Kidney (tissue), 14 donors: ENCODE measurements around the gene COL6A3. TPM values are rescaled to one million over a fixed set of nuclear protein-coding genes. Genes with fewer than 3 reads are reported as not detected.
"Not testable (repeated sequence)": the region's sequence is repeated elsewhere in the genome, so short reads cannot be mapped to it uniquely, and the experiment has no call there.

Source experiments
- DNase-seq, 5 donors: peaks; one replicate each; pipeline ENCODE4 v3.0.0-alpha.2; 2013 to 2020
- FAIRE-seq: peaks from 2 replicates; lab custom pipeline; 2012; peaks lifted over from hg19 to GRCh38; lab: Jason Lieb, UNC
- H3K27ac ChIP-seq, 2 donors: one replicate each; pipeline ENCODE4 v1.7.0; 2013; ENCODE audit warnings: low read depth in 2 of 2, low read length in 2 of 2, inconsistent platforms in 1 of 2
- H3K27me3 ChIP-seq: one replicate; pipeline ENCODE4 v1.7.1; 2013; ENCODE audit warnings: low read length, inconsistent platforms; ENCODE audit not compliant: control insufficient read depth, insufficient read depth
- H3K36me3 ChIP-seq, 3 donors: one replicate each; pipeline versions ENCODE4 v1.7.0 to v1.7.1; 2013; ENCODE audit warnings: low read length in 3 of 3, control low read depth in 1 of 3, inconsistent platforms in 1 of 3; ENCODE audit not compliant: insufficient read depth in 3 of 3, control insufficient read depth in 2 of 3
- H3K4me1 ChIP-seq, 3 donors: one replicate each; pipeline versions ENCODE4 v1.7.0 to v1.7.1; 2013; ENCODE audit warnings: low read length in 3 of 3, inconsistent platforms in 1 of 3, low read depth in 1 of 3; ENCODE audit not compliant: control insufficient read depth in 2 of 3, insufficient read depth in 2 of 3
- H3K4me3 ChIP-seq, 3 donors: one replicate each; pipeline versions ENCODE4 v1.7.0 to v1.8.1; 2013; ENCODE audit warnings: low read length in 3 of 3, control low read depth in 1 of 3, inconsistent platforms in 1 of 3
- H3K9ac ChIP-seq, 3 donors: one replicate each; pipeline versions ENCODE4 v1.7.0 to v1.7.1; 2013; ENCODE audit warnings: low read length in 3 of 3, control low read depth in 1 of 3, inconsistent platforms in 1 of 3
- H3K9me3 ChIP-seq, 3 donors: one replicate each; pipeline versions ENCODE4 v1.7.0 to v1.7.1; 2013; ENCODE audit warnings: low read length in 3 of 3, control low read depth in 1 of 3, inconsistent platforms in 1 of 3; ENCODE audit not compliant: control insufficient read depth in 2 of 3, insufficient read depth in 1 of 3
- intact Hi-C: fragments of 100-400 bp; cut with DNase I; formaldehyde crosslinking; loops from one replicate; pipeline ENCODE4 v1.11.1; 2022
- polyA plus RNA-seq: library from polyadenylated mRNA; stranded (reverse); fragments of 350-450 nt; fragmentation: Illumina TruSeq; extraction: RNeasy Lipid Tissue Mini Kit (QIAGEN cat#74804); gene quantifications from one replicate; pipeline ENCODE4 v1.2.3, GENCODE V29; 2014; ENCODE audit warnings: low read depth, low replicate concordance; ENCODE audit not compliant: insufficient read depth
- total RNA-seq: library from RNA; stranded (reverse); fragmentation: NEBNext Ultra II Directional; extraction: Animal tissue kit (Norgen Biotek cat#: 25700); gene quantifications from one replicate; pipeline ENCODE4 v1.2.1, GENCODE V29; 2021
- TF ChIP-seq, protein P1 (sequence below): IDR thresholded peaks from 3 replicates; pipeline ENCODE4 v1.5.1; 2012; ENCODE audit warnings: mild to moderate bottlenecking, moderate library complexity, borderline replicate concordance; ENCODE audit not compliant: insufficient read depth; ENCODE audit errors: extremely low read depth
- donor health status: control.
- donor health status: control.
- donor health status: control.
- donor health status: control.
- donor health status: control.
- donor health status: DM: yes; HTN: yes; CAD: no.
- donor health status: Normal renal cell carcinoma (clear cell type).

COL6A3 gene
- total and polyA plus RNA-seq, 2 donors from 2014 or later = 3.8 to 59.5 TPM

DNA sequence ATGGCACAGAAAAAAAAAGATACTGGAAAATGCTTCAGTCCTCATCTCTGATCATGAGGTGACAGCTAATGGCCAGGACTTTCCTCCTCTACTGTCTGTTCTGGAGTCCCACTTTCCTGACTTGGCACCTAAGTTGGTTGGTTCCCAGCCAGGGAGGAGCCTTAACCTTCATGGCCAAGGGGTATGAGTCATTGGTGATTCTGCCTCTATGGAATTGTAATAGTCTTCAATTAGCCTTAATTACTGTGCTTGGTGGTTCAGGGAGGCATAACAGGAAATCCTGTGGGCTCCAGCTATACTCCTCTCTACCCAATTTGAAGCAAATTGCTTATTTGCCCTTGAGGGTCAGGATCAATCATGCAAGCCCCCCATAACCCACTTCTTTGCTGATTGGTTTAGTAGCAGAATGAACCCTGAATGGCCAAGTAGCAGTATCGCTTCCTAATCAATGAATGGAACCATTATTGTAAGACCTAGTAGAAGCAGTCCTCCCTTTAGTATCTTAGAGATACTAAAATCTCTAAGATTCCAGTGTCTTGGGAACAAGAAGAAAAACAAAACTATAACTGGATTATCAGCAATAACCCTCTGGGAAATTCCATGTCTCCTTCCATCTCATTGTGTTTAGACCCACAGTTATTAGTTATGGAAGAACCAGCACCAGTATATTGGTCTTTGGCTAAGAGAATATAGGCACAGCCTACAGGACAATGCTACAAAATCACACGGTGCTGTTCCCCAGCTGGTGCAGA, 109.0 kb downstream of the COL6A3 start:
- TF ChIP-seq, protein P1, sequence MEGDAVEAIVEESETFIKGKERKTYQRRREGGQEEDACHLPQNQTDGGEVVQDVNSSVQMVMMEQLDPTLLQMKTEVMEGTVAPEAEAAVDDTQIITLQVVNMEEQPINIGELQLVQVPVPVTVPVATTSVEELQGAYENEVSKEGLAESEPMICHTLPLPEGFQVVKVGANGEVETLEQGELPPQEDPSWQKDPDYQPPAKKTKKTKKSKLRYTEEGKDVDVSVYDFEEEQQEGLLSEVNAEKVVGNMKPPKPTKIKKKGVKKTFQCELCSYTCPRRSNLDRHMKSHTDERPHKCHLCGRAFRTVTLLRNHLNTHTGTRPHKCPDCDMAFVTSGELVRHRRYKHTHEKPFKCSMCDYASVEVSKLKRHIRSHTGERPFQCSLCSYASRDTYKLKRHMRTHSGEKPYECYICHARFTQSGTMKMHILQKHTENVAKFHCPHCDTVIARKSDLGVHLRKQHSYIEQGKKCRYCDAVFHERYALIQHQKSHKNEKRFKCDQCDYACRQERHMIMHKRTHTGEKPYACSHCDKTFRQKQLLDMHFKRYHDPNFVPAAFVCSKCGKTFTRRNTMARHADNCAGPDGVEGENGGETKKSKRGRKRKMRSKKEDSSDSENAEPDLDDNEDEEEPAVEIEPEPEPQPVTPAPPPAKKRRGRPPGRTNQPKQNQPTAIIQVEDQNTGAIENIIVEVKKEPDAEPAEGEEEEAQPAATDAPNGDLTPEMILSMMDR = no peak
- DNase-seq (no peak), FAIRE-seq (no peak)
- H3K27ac ChIP-seq = no peak overlapping the region
- no peak overlapping the region for H3K4me3 ChIP-seq
- H3K9me3 ChIP-seq = no peaks in the 10 kb centered on the region
- H3K36me3 ChIP-seq = no peaks in the 10 kb centered on the region
- intact Hi-C loops = no loop called here
- H3K4me1 ChIP-seq = peaks cover 0 to 8% (median 0%) of the 10 kb centered on the region in 3 donors
- H3K27me3 ChIP-seq = no peaks in the 10 kb centered on the region
- no peak overlapping the region for H3K9ac ChIP-seq

DNA sequence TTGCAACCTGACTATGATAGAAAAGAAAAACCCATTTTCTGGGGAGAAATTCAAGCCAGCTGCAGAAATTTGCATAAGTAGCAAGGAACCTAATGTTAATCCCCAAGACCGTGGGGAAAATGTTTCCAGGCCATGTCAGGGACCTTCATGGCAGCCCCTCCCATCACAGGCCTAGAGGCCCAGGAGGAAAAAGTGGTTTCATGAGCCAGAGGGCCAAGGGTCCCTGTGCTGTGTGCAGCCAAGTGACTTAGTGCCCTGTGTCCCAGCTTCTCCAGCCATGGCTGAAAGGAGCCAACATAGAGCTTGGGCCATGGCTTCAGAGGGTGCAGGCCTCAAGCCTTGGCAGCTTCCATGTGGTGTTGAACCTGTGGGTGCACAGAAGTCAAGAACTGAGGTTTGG, 110.7 kb downstream of the COL6A3 start:
- not testable (repeated sequence) for FAIRE-seq

DNA sequence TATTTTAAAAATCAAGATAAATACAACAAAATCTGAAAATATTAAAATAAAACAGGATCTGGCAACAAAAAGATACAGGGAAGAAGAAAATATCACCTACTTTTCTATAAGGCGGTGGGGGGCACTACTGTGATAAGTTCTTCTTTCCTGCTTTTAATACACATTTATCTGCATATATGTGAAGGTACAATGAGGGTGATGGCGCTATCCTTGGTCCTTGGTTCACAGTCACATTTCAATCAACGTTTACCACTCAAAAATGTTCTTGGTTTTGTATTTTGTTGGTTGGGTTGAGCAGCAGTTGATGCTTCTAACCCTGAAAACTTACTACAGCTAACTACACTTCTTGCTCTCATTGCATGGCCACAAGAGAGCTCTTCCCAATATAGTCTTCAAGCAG, 112.4 kb downstream of the COL6A3 start:
- TF ChIP-seq, protein P1 = no peak
- H3K36me3 ChIP-seq = no peaks in the 10 kb centered on the region
- H3K9me3 ChIP-seq = no peaks in the 10 kb centered on the region
- DNase-seq (no peak), FAIRE-seq (no peak)
- no peak overlapping the region for H3K27ac ChIP-seq
- H3K4me3 ChIP-seq = no peak overlapping the region
- H3K4me1 ChIP-seq = peaks cover 0 to 8% (median 4%) of the 10 kb centered on the region in 3 donors
- H3K9ac ChIP-seq = no peak overlapping the region
- H3K27me3 ChIP-seq = no peaks in the 10 kb centered on the region
- intact Hi-C loops = no loop called here

More for the DNA sequence above, 110.7 kb downstream of the COL6A3 start:
- H3K4me1 ChIP-seq, H3K9ac ChIP-seq, H3K27ac ChIP-seq, H3K27me3 ChIP-seq, H3K4me3 ChIP-seq, DNase-seq, intact Hi-C loops, H3K36me3 ChIP-seq, H3K9me3 ChIP-seq: not testable (repeated sequence)

DNA sequence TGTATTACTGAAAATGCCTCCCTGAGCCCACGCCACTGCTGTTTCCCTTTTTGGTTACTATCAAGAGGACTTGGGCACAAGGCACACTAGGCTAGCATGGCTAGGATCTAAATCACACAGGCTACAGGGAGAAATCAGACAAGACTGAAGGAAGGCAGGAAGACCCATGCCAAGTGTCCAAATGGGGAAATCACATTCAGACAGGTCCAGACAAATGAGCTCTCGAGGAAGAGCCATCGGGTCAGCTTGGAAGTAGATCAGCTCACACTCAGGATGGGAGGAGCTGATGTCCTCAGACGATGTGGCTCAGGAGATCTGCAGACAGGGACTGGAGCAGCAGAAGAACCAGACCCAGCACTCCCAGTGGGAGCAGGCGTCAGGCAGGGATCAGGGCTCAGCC, 113.2 kb downstream of the COL6A3 start:
- Histone ChIP-seq H3K4me3 (no peak overlapping the region), H3K27me3 (no peaks in the 10 kb centered on the region), H3K9me3 (no peaks in the 10 kb centered on the region), H3K36me3 (no peaks in the 10 kb centered on the region), H3K9ac (no peak overlapping the region), H3K27ac (no peak overlapping the region), H3K4me1 (peaks cover 0 to 4% (median 0%) of the 10 kb centered on the region in 3 donors)
- FAIRE-seq (no peak), DNase-seq (peak in 1 of 5 donors; percentile 40)
- intact Hi-C loops = no loop called here
- TF ChIP-seq, protein P1 = no peak
